Peyer's patch (tissue), 4 donors: ENCODE data around the gene IGF1R. TPM values are rescaled to one million over a fixed set of nuclear protein-coding genes. Genes with fewer than 3 reads are reported as not detected.

ENCODE experiments used
- DNase-seq, 3 donors: peaks; one replicate each; pipeline ENCODE4 v3.0.0-alpha.2; 2017 to 2019
- H3K27ac ChIP-seq, 4 donors: fragments of 200-600 bp; sonication (generic); one replicate each; pipeline ENCODE4 v1.5.1; 2016 to 2019
- H3K27me3 ChIP-seq, 2 donors: fragments of 200-600 bp; sonication (generic); one replicate each; pipeline ENCODE4 v1.5.1; 2019
- H3K36me3 ChIP-seq, 3 donors: fragments of 200-600 bp; sonication (generic); one replicate each; pipeline ENCODE4 v1.5.1; 2016 to 2019
- H3K4me1 ChIP-seq, 4 donors: fragments of 200-600 bp; sonication (generic); one replicate each; pipeline ENCODE4 v1.5.1; 2016 to 2019
- H3K4me3 ChIP-seq, 4 donors: fragments of 200-600 bp; sonication (generic); 1 replicate in 3 of 4; 2 replicates in 1 of 4; pipeline ENCODE4 v1.5.1; 2016 to 2019; ENCODE audit warnings: mild to moderate bottlenecking in 1 of 4
- H3K9me3 ChIP-seq, 4 donors: fragments of 200-600 bp; sonication (generic); one replicate each; pipeline ENCODE4 v1.5.1; 2016 to 2019; ENCODE audit warnings: mild to moderate bottlenecking in 1 of 4
- POLR2A ChIP-seq, 2 donors: fragments of 450-650 bp; IDR thresholded peaks; one replicate each; pipeline ENCODE4 v1.5.1; 2017; ENCODE audit warnings: antibody characterized with exemption in 2 of 2, mild to moderate bottlenecking in 2 of 2, moderate library complexity in 2 of 2
- total RNA-seq, 4 donors: library from RNA; depleted of rRNA; stranded (reverse); fragments of >200 nt; gene quantifications; one replicate each; pipeline ENCODE4 v1.1.0, GENCODE V29; 2016
- TF ChIP-seq, protein P1 (sequence below), 6 experiments: fragments of 450-650 bp in 4 of 6; fragments of 200-600 bp in 2 of 6; sonication (generic) in 1 of 6; IDR thresholded peaks; one replicate each; pipeline ENCODE4 v1.5.1; 2017 to 2019; ENCODE audit warnings: antibody characterized with exemption in 6 of 6, mild to moderate bottlenecking in 3 of 6, moderate library complexity in 1 of 6

The IGF1R gene
- total RNA-seq, 4 donors from 2014 or later, result 29.6 to 176 (median 88.1) TPM

DNA sequence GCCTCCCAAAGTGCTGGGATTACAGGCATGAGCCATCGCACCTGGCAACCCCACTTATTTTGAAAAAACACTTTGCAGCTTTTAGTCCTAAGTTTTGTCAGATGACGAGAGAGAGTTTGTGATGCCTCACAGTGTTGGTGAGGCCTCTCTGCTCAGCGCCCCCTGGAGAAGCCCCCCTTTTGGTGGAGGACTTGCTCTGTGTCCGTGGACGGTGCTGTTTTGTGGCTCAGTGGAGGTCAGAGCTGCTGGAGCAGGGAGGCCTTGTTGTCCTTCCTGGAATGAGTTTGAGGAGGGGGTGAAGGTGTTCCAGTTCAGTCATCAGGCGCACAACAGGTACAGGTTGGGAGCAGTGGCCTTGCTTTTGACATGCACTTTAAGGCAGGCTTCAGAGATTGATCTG, 301.3 kb downstream of the IGF1R start:
- TF ChIP-seq, protein P1, sequence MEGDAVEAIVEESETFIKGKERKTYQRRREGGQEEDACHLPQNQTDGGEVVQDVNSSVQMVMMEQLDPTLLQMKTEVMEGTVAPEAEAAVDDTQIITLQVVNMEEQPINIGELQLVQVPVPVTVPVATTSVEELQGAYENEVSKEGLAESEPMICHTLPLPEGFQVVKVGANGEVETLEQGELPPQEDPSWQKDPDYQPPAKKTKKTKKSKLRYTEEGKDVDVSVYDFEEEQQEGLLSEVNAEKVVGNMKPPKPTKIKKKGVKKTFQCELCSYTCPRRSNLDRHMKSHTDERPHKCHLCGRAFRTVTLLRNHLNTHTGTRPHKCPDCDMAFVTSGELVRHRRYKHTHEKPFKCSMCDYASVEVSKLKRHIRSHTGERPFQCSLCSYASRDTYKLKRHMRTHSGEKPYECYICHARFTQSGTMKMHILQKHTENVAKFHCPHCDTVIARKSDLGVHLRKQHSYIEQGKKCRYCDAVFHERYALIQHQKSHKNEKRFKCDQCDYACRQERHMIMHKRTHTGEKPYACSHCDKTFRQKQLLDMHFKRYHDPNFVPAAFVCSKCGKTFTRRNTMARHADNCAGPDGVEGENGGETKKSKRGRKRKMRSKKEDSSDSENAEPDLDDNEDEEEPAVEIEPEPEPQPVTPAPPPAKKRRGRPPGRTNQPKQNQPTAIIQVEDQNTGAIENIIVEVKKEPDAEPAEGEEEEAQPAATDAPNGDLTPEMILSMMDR (IDR thresholded peaks at IDR 0.05), result no peak
- DNase-seq, result no peak
- no peaks in the 10 kb centered on the region for H3K27me3 ChIP-seq
- H3K4me1 ChIP-seq, result peaks cover 0 to 6% (median 0%) of the 10 kb centered on the region in 4 donors
- H3K27ac ChIP-seq, result no peak overlapping the region
- H3K36me3 ChIP-seq, result peaks cover 0 to 43% (median 0%) of the 10 kb centered on the region in 3 donors
- H3K9me3 ChIP-seq, result no peaks in the 10 kb centered on the region
- no peak overlapping the region for H3K4me3 ChIP-seq

DNA sequence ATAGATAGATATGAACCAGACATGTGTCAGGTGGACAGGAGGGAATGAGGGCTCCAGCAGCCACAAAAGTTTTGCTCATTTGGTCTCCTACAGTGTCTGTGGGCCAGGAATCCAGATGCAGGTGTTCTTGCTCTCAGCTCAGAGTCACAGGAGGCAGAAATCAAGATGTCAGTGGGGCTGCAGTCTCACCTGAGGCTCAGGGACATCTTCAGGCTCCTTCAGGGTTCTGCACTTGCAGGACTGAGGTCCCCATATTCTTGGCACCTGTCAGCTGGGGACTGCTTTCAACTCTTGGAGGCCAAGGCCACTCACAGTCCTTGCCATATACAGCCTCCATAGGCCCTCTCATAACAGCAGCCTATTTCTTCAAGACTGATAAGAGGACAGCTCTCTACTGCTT, 301.9 kb downstream of the IGF1R start:
- H3K27ac ChIP-seq, result no peak overlapping the region
- H3K36me3 ChIP-seq, result peaks cover 0 to 41% (median 0%) of the 10 kb centered on the region in 3 donors
- H3K27me3 ChIP-seq, result no peaks in the 10 kb centered on the region
- DNase-seq, result no peak
- H3K9me3 ChIP-seq, result no peaks in the 10 kb centered on the region
- TF ChIP-seq, protein P1 (IDR thresholded peaks at IDR 0.05), result no peak
- no peak for TF ChIP-seq POLR2A (IDR thresholded peaks at IDR 0.05)
- no peak overlapping the region for H3K4me3 ChIP-seq
- peaks cover 0 to 6% (median 0%) of the 10 kb centered on the region in 4 donors for H3K4me1 ChIP-seq

DNA sequence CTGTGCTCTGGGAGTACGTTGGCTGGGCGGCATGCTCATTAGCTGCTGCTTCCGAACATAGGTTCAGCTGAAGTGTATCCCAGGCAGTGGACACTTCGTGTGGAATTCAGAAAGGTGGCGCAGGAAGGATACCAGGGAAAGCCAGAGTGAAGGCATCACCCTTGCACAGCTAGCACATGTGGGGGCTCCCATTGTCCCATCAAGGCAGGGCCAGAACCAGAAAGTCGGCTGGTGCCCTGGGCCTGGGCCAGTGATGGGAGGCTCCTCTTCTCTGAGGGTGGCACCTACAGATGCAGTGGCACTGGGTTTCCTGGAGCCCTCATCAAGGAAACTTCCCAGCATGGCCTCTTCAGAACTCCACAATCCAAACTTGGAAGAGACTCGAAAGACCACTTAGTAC, 302.7 kb downstream of the IGF1R start:
- Histone ChIP-seq H3K27me3 (no peaks in the 10 kb centered on the region), H3K9me3 (no peaks in the 10 kb centered on the region), H3K36me3 (peaks cover 0 to 36% (median 0%) of the 10 kb centered on the region in 3 donors), H3K4me1 (peaks cover 0 to 6% (median 0%) of the 10 kb centered on the region in 4 donors), H3K27ac (no peak overlapping the region), H3K4me3 (no peak overlapping the region)
- no peak for TF ChIP-seq POLR2A (IDR thresholded peaks at IDR 0.05)
- TF ChIP-seq, protein P1 (IDR thresholded peaks at IDR 0.05), result no peak
- no peak for DNase-seq

DNA sequence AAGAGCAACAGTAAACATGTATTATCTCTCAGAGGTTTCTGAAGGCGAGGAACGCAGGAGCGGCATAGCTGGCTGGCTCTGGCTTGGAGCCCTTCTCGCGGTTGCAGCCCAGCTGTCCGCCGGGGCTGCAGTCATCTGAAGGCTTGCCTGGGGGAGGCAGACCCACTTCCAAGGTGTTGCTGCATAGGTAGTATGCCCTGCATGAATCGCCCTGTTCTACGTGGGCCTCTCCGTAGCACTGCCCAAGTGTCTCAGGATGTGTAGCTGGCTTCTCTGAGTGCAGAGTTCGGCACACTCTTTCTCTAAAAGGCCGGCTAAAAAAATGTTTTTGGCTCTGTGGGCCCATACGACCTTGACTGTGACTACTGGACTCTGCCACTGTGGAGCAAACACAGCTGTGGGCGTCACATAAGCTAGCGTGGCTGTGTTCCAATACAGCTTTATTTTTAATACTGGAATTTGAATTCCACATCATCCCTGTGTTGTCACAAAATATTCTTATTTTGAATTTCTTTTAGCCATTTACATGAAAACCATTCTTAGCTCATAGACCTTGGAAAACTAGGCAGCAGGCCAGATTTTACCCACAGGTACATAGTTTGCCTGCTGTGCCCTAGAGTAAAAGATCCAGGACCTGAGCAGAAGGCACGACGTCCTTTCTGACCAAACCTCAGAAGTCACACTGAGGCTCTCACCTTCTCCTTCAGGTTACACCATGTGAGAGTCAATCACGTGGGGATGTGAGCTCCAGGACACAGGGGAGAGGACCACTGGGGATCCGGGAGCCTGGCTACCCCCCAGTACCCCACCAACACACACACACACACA, 303.4 kb downstream of the IGF1R start:
- H3K27me3 ChIP-seq, result no peaks in the 10 kb centered on the region
- TF ChIP-seq POLR2A (IDR thresholded peaks at IDR 0.05), result no peak
- TF ChIP-seq, protein P1 (IDR thresholded peaks at IDR 0.05), result no peak
- no peak overlapping the region for H3K4me3 ChIP-seq
- DNase-seq, result no peak
- peak overlapping the region in 2 of 4 donors; percentile 62 to 74 for H3K27ac ChIP-seq
- no peaks in the 10 kb centered on the region for H3K9me3 ChIP-seq
- H3K4me1 ChIP-seq, result peaks cover 0 to 6% (median 0%) of the 10 kb centered on the region in 4 donors
- peaks cover 0 to 39% (median 0%) of the 10 kb centered on the region in 3 donors for H3K36me3 ChIP-seq

DNA sequence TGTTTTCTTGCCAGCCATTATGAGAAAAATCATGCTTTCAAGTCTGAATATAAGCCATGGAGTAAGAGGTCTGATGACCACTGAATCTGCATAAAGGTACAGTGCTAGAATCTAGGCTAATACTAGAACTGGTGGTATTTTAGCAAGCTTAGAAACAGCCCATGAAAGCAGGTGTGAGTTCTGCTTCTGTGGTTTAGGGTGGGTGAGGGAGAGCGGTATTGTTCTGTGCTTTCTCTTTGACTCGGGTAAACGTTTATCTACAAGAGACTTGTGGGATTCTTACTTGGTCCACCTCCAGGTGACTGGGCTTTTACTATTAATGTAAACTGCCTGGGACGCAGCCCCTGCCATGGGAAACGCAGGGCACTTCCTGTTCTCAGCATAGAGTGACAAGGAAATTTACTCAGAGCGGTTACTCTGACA, 304.1 kb downstream of the IGF1R start:
- peaks cover 0 to 46% (median 0%) of the 10 kb centered on the region in 3 donors for H3K36me3 ChIP-seq
- H3K27me3 ChIP-seq, result no peaks in the 10 kb centered on the region
- no peak for DNase-seq
- H3K4me3 ChIP-seq, result no peak overlapping the region
- H3K27ac ChIP-seq, result peak overlapping the region in 2 of 4 donors; percentile 62 to 74
- H3K4me1 ChIP-seq, result peaks cover 0 to 6% (median 0%) of the 10 kb centered on the region in 4 donors
- TF ChIP-seq POLR2A (IDR thresholded peaks at IDR 0.05), result no peak
- TF ChIP-seq, protein P1 (IDR thresholded peaks at IDR 0.05), result no peak
- no peaks in the 10 kb centered on the region for H3K9me3 ChIP-seq
